HG03457 (cell line): Measurements from ENCODE around the gene TP53AIP1.

Experiments used
- ATAC-seq: cut with Tn5 transposase; IDR thresholded peaks from one replicate; pipeline ENCODE4 v1.9.1; 2021; ENCODE audit warnings: moderate number of reproducible peaks; ENCODE audit not compliant: unreplicated experiment

TP53AIP1 gene

DNA sequence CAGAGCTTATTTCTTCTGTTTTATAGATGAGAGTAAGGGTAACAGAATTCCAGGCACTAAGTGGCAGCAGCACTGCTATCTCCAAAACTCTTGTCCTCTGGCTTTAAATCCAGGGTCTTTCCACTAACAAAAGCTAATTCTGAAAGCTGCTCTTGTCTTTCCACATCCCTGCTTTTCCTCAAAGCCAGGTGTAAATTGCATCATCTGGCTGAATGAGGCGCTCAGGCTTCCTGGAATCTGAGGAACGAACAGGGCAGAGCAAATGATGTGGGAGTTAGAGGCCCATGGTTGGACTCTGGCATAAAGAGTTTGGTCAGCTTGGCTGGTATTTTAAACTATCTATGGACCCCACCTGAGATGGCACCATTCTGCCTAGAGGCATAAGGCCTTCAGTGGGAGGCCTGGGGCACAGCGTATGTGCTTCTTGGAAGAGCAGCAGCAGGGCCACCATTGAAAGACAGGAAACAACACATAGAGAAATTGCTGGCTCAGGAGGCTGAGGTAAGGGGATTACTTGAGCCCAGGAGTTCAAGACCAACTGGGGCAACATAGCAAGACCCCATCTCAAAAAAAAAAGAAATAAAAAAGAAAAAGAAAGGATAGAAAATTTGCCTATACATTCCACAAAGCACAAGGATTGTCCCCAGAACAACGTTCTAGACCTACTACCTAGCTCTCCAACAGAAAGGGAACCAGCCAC, 49.7 kb downstream of the TP53AIP1 start:
- ATAC-seq: no peak

DNA sequence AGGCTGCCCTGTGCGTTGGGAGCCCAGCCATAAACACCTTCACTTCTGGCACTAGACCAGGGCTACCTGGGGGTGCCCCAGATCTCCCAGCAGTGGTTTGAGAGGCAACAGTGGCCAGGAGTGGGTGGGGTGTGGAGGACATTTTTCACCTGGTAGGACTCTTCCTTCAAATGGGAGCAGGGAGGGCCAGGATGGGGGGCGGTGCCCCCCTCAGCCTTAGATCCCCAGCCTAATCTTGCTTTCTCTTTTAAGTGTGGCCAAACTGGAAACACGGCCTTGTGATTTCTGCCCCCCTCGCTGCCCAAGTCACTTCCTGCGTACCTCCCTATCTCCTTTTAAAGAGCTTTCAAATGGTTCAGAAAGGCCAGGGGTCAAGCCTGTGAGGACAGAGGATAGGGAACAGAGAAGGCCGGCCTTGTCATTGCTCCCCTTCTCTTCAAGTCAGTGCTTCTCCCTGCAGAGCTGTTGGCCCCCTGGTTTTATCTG, 50.7 kb downstream of the TP53AIP1 start:
- no peak for ATAC-seq

DNA sequence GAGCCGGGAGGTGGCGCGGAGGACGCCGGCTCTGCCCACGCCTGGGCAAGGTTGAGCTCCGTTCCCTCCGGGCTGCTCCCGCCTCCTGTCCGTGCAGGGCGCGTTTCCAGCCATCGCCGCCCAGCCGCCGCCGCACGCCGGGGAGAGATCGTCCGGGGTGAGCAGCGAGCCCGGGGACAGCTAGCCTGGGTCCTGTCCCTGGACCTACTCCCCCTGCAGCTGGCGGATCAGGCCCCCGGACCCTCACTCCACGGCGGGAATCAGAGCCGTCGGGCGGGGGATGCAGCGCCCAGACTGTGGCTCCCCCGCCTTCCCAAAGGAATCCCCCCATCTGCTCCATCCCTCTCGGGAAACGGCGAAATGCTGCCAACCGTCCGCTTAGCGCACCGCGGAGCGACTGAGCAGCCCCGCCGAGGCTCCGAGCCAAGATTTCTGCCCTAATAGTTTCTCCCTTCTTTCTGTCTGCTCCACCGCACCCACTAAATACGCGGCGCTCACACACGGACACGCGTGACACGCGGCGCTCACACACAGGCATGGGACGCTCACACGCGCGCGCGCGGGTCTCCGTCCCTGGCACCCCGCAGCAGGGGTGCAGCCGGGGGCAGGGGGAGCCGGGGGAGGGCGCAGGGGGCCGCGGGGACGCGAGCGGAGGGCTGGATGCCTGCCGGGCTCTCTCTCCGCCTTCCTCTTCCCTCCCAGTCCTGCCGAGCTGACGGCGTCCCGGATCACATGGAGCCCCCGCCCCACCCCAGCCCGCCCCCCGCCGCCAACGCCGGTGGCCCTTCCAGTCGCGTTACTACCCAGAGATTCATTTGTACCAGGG, 51.9 kb downstream of the TP53AIP1 start, which contains the start of gene KCNJ5:
Gene KCNJ5, plus strand, starts transcription at position 814 of the 826 bp plus-strand sequence. CDS start 19,918 bp downstream, outside the sequence.
- no peak for ATAC-seq

DNA sequence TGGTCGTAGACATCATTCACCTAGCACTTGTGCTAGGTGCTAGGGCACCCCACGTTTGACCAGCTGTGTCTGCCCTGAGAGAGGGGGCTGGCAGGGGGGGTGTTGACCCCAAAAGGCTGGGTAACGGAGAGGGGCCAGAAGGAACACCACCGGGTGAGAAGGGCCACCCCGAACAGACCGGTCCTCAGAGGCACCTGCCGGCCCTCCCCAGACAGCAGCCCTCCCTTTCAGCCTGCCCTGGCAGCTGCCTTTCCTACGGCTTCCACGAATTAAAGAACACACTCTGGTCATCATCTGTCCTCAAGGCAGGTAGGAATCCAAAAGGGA, 52.5 kb downstream of the TP53AIP1 start:
- no peak for ATAC-seq

DNA sequence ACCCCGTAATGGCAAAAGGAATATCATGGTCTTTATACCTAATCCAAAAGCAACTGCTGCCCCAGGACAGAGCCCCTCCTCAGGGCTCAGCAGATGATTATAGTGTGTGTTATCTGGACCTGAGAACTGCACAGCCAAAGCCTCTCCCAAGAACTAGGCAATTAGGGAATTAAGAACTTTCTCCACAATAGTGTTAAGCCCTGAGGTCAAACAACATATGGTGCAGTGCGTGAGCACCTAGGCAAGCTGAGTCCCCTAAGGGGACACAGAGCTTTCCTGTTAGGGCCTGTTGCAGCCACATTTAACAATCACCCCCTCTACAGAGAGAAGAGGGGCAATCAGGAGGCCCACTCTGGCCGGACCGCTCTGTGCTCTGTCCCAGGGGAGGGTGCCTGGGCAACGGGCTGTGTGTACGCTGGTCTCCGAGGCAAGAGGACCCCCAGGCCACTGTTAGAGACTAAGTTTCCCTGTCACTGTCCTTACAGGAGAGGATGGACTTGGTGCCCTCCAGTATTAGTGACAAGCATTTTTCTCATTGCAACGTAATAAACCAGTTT, 52.9 kb downstream of the TP53AIP1 start:
- ATAC-seq: no peak

DNA sequence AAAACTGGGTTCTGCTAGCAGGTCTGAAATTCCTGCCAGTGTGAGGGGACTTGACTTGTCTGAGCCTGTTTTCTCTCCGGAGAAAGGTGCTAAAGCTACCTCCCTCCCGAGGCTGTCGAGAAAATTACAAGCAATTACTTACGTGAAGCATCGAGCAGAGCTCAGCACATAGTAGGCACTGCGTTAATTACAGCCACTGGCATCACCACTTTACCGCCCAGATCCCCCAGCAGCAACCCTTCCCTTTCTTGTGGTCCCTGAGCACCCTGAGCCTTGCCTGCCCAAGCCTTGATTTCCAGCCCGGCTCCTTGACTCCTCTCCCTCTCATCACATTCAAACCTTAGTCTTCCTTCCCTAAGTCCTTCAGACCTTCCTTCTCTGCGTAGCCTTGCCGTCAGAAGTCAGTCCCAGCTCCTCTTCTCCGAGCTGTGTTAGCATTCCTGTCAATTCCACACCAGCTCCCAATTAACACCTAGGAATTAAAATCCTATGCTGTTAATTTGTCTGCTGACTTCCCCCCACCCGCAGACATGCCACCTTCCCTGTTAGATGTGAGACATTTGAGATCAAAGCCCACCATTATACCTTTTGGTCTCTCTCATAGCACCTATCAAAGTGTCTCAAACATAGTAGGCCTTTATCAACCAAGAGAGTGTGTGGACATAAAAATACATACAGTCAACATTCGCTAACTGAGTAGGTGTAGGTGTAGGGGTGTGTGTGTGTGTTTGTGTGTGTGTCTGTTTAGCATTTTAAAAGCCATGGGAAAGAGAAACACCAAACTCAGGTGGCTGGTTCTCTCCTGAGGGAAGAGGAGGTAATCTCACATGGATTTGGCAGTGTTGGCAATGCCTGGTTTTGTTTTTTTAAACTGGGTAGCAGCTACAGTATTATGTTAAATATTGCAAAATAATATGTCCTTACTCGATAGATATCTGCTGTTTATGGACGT, 54.4 kb downstream of the TP53AIP1 start:
- no peak for ATAC-seq

DNA sequence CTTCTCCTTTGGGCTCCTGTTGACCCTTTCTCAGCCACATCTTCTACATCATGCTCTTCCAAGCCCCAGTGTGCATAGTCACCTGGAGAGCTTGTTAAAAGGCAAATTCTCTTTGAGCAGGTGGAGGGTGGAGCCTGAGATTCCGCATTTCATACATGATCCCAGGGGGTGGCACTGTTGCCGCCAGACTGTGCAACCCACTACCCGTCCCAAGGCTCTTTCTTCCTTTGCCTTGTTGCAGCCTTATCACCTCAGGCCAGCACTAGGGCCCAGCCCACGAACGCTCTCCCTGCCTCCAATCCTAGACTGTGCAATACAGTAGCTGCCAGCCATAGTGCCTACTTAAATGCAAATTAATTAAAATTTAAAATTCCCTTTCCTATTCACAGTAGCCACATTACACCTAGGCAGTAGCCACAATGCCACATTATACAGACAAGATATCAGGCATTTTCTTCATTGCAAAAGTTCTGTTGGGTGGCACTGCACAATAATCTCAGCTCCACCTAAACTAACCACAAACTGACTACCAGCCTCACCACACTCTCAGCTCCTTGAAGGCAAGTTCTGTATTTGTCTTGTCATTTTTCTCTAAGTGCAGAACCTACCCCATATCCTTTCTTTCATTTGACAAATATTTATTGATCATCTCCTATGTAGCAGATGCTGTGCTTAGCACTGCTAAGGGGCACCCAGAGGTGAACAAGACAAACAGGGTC, 56.1 kb downstream of the TP53AIP1 start:
- no peak for ATAC-seq
